ENCODE results near the gene CSTF2T. TPM values are rescaled to one million over a fixed set of nuclear protein-coding genes. Genes with fewer than 3 reads are reported as not detected.

CSTF2T gene
- total RNA-seq, 1 donor from 2014 or later = 23.8 TPM

DNA sequence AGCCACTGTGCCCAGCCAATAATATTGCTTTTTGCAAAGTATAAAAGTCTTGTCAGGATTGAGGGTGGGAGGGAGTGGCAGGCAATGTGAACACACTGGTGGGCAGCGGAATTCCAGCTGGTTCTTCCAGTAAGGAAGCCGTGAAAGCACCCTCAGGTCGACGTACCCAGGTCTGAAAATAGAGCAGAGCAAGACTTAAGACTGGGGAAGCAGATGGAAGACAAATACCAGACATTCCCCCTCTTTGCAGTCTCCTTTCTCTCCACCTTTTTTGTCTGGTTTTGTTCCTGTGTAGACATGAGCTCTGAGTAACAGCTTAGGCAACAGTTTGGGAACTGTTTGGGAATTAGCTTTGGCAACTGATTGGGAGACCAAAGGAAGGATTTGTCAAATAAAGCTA lies 17.6 kb upstream of the CSTF2T start:
- Mint-ChIP-seq H3K27me3 (ENCODE audit: low read depth) (no peaks in the 10 kb centered on the region), H3K9me3 (no peaks in the 10 kb centered on the region), H3K4me1 (peaks cover 28% of the 10 kb centered on the region), H3K4me3 (no peak overlapping the region), H3K27ac (no peak overlapping the region), H3K36me3 (no peaks in the 10 kb centered on the region)
- no peak for DNase-seq (ENCODE audit: low spot score in 2 of 2, unreplicated experiment in 2 of 2)
- TF ChIP-seq, protein P1, sequence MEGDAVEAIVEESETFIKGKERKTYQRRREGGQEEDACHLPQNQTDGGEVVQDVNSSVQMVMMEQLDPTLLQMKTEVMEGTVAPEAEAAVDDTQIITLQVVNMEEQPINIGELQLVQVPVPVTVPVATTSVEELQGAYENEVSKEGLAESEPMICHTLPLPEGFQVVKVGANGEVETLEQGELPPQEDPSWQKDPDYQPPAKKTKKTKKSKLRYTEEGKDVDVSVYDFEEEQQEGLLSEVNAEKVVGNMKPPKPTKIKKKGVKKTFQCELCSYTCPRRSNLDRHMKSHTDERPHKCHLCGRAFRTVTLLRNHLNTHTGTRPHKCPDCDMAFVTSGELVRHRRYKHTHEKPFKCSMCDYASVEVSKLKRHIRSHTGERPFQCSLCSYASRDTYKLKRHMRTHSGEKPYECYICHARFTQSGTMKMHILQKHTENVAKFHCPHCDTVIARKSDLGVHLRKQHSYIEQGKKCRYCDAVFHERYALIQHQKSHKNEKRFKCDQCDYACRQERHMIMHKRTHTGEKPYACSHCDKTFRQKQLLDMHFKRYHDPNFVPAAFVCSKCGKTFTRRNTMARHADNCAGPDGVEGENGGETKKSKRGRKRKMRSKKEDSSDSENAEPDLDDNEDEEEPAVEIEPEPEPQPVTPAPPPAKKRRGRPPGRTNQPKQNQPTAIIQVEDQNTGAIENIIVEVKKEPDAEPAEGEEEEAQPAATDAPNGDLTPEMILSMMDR (IDR thresholded peaks at IDR 0.05; ENCODE audit: unreplicated experiment) = no peak

DNA sequence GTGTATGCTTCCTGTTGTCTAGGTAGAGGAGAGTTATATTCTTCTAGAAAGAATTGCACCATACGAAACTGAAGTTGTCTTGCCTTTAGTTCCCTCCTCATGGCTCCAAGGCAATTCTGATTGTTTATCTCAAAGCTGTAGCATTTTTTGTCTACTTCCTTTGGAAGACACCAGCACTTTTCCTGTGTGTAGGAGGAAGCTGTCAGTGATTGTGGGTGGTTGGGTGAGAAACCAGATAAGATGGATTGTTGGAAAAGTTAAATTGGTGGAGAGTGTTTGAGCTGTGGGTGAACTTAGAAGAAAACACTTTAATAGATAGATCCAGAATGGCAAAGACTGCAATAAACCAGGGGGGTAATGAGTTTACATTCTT lies 12.1 kb upstream of the CSTF2T start:
- H3K27me3 Mint-ChIP-seq (ENCODE audit: low read depth) = no peaks in the 10 kb centered on the region

DNA sequence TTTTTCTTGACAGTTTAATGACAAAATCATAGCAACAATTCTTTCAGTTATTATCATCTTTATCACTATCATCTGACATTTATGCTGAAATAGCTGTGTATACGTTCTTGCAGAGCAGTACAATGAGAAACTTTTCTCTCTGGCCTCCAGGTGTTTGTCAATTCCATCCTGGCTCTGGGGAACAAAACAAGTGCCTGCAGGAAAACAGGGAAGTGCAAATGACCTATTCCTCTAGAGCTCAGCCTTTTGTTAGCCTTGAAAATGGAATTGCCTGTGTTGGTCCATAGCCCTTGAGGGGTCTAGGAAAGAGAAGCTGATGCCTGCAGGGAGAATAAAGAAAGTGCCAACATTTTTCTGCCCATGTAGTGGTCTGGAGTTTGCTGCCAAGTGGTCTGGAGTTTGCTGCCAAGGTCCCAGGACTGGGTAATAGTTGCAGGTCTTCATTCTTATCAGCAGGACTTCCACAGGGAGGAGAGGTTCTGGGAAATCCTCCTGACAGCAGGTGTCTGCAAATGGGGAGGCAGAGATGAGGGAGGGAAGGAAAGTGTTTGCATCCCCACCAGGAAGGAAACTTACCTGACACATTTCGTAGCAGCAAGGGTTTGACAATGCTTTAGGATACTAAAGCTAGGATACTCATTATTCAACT lies 10.1 kb upstream of the CSTF2T start:
- H3K4me3 Mint-ChIP-seq = no peak overlapping the region
- H3K9me3 Mint-ChIP-seq = no peaks in the 10 kb centered on the region
- DNase-seq (ENCODE audit: low spot score in 2 of 2, unreplicated experiment in 2 of 2) = no peak
- H3K36me3 Mint-ChIP-seq = no peaks in the 10 kb centered on the region
- H3K4me1 Mint-ChIP-seq = peaks cover 30% of the 10 kb centered on the region
- TF ChIP-seq, protein P1 (IDR thresholded peaks at IDR 0.05; ENCODE audit: unreplicated experiment) = no peak
- no peak overlapping the region for H3K27ac Mint-ChIP-seq
- H3K27me3 Mint-ChIP-seq (ENCODE audit: low read depth) = no peaks in the 10 kb centered on the region

More for the DNA sequence above, 12.1 kb upstream of the CSTF2T start:
- TF ChIP-seq, protein P1 (IDR thresholded peaks at IDR 0.05; ENCODE audit: unreplicated experiment) = no peak
- Mint-ChIP-seq H3K4me3 (no peak overlapping the region), H3K27ac (peak overlapping the region; percentile 39), H3K36me3 (no peaks in the 10 kb centered on the region), H3K4me1 (peaks cover 30% of the 10 kb centered on the region), H3K9me3 (no peaks in the 10 kb centered on the region)
- DNase-seq (ENCODE audit: low spot score in 2 of 2, unreplicated experiment in 2 of 2) = no peak

DNA sequence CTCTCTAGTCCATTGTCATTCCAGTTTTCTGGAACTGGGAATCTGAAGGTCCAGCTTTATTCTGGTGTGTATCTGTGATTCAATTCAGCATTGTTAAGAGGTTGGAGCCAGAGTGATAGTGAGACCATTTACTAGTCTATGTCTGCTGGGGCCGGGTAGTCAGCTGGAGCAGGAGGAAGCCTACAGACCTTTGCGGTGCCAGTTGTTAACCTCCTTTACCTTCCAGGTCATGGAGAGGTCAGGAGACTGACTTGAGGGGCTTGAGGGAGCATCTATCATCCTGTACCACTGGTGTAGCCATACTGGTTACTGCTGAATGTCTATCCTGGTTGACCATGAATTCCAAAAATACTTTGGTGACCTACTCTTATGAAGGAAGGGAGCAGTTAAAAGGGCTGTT lies 9.2 kb upstream of the CSTF2T start:
- Mint-ChIP-seq H3K4me1 (peaks cover 30% of the 10 kb centered on the region), H3K36me3 (no peaks in the 10 kb centered on the region), H3K27me3 (ENCODE audit: low read depth) (no peaks in the 10 kb centered on the region), H3K9me3 (no peaks in the 10 kb centered on the region), H3K27ac (no peak overlapping the region), H3K4me3 (no peak overlapping the region)
- no peak for DNase-seq (ENCODE audit: low spot score in 2 of 2, unreplicated experiment in 2 of 2)
- TF ChIP-seq, protein P1 (IDR thresholded peaks at IDR 0.05; ENCODE audit: unreplicated experiment) = no peak

DNA sequence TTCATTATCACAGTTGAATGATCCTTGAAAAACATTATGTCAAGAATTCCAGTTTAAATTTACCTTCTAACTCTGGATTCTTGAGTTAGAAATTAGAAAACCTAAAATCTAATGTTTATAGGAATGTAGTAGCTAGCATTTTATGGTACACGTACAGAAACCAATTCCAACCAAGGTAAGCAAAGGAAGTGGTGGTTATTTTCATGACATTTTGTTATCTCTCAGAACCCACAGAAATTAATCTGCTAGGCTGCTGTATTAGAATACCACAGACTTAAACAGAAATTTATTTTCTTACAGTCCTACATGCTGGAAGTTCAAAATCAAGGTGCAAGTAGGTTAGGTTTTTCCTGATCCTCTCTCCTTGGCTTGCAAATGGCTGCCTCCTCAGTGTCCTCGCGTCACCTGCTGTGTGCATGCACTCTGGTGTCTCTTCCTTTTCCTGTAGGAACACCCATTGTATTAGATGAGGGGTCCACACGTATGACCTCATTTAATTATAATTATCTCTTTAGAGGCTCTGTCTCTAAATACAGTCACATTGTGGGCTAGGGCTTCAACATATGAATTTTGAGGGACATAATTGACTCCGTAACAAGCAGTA lies 8.5 kb upstream of the CSTF2T start:
- Mint-ChIP-seq H3K4me1 (peaks cover 26% of the 10 kb centered on the region), H3K36me3 (no peaks in the 10 kb centered on the region), H3K4me3 (no peak overlapping the region), H3K27me3 (ENCODE audit: low read depth) (no peaks in the 10 kb centered on the region), H3K27ac (no peak overlapping the region), H3K9me3 (no peaks in the 10 kb centered on the region)
- TF ChIP-seq, protein P1 (IDR thresholded peaks at IDR 0.05; ENCODE audit: unreplicated experiment) = no peak
- DNase-seq (ENCODE audit: low spot score in 2 of 2, unreplicated experiment in 2 of 2) = no peak

Measured in mesothelial cell of epicardium (in vitro differentiated cells).